Mesodermal cell (in vitro differentiated cells): Measurements from ENCODE around the gene SH3PXD2B.
A peak's percentile ranks its signal among the peaks of the same experiment; 100 is the strongest.
"Not testable (repeated sequence)": the region's sequence is repeated elsewhere in the genome, so short reads cannot be mapped to it uniquely, and the experiment has no call there.

Experiments used
- H3K27ac ChIP-seq: 2 replicates; pipeline ENCODE4 v1.7.0; 2013; ENCODE audit warnings: mild to moderate bottlenecking, low read depth, low read length, moderate library complexity; ENCODE audit not compliant: severe bottlenecking
- H3K36me3 ChIP-seq: 2 replicates; pipeline ENCODE4 v1.7.1; 2013; ENCODE audit warnings: mild to moderate bottlenecking, low read length, moderate library complexity; ENCODE audit not compliant: control insufficient read depth, insufficient read depth
- H3K4me1 ChIP-seq: one replicate; pipeline ENCODE4 v1.7.1; 2013; ENCODE audit warnings: mild to moderate bottlenecking, low read length; ENCODE audit not compliant: insufficient read depth, control insufficient read depth, poor library complexity, severe bottlenecking
- H3K4me3 ChIP-seq: 2 replicates; pipeline ENCODE4 v1.7.0; 2013; ENCODE audit warnings: low read length, control low read depth, mild to moderate bottlenecking; ENCODE audit not compliant: insufficient read depth, poor library complexity, severe bottlenecking; ENCODE audit errors: extremely low read depth
- H3K9me3 ChIP-seq: 2 replicates; pipeline ENCODE4 v1.7.1; 2013; ENCODE audit warnings: mild to moderate bottlenecking, low read length, moderate library complexity; ENCODE audit not compliant: control insufficient read depth
- WGBS, 2 experiments: methylation state at CpG; one replicate each; pipeline ENCODE4 v1.1.5; 2013; ENCODE audit warnings: missing lambda C conversion rate in 2 of 2; ENCODE audit not compliant: insufficient coverage in 2 of 2; 5-methylcytosine and 5-hydroxymethylcytosine counted together

The SH3PXD2B gene

GRCh38 chr5:172415362-172416275 is 38.7 kb downstream of the SH3PXD2B start:
- no peak overlapping the region for H3K4me3 ChIP-seq
- no peak overlapping the region for H3K27ac ChIP-seq
- H3K36me3 ChIP-seq = peaks cover 75% of the 10 kb centered on the region
- 95 to 98% methylated on average over 10 of the region's 13 CpGs for WGBS, 2 experiments
- H3K4me1 ChIP-seq = peaks cover 26% of the 10 kb centered on the region
- no peaks in the 10 kb centered on the region for H3K9me3 ChIP-seq

- WGBS, 2 experiments = 95% methylated on average over 11 to 13 of the region's 13 CpGs
- peaks cover 26% of the 10 kb centered on the region for H3K4me1 ChIP-seq
- H3K27ac ChIP-seq = no peak overlapping the region
- H3K36me3 ChIP-seq = peaks cover 75% of the 10 kb centered on the region
- H3K9me3 ChIP-seq = no peaks in the 10 kb centered on the region
- no peak overlapping the region for H3K4me3 ChIP-seq
Observed at GRCh38 chr5:172414531-172415361, 39.6 kb downstream of the SH3PXD2B start.

DNA sequence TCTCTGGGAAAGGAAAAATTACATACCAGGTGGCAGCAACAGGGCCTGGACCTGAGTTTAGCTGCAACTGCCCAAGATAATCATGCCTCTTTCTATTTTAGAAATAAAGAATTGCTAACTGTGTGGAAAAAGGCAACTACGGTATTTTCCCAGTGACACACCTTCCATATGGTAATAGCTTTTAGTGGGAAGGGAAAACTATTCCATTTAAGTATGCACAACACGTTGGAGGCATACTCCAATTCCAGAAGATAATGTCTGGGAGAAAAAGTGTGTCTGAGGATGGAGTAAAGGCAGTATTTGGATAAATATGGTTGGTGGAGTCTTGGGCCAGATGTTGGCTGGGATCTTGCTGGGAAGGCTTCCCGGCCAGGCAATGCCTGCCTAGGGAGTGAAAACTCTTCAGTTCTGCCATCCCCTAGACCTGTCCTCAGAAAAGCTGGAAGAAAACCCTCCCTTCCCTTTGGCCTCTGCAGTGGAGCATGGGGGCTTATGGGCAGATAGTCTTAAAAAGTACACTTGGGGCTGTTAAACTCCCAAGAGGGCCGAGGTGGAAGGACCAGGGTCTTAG is 40.6 kb downstream of the SH3PXD2B start:
- Histone ChIP-seq H3K36me3 (peaks cover 64% of the 10 kb centered on the region), H3K4me3 (no peak overlapping the region), H3K27ac (no peak overlapping the region), H3K4me1 (peaks cover 15% of the 10 kb centered on the region), H3K9me3 (no peaks in the 10 kb centered on the region)
- 84 to 90% methylated on average over 1 to 3 of the region's 4 CpGs for WGBS, 2 experiments

DNA sequence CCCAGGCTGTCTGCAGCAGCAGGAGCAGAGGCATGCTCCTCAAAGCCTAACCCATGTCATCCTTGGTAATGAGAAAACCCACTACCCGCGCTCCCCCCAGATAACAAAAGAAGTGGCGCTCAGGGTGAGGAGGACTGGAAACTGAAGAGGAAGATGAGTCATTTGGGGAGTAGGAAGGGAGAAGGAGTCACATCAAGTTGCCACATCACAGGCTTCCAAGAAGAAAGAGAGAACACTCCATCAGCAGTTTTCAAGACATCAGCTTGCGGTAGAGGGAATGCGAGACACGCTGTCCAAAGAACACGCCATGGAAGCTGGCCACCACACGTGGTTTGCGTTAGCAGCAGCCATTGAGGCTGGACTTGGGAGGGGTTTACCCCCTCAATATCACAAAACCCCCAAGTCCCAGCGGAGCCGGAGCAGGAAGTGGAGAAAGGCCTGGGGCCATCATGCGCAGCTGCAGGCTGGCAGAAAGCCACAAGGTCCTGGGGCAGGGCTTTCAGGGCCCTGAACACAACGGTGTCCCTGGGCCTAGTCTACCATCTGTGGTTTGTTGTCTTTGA is 41.5 kb downstream of the SH3PXD2B start:
- peaks cover 55% of the 10 kb centered on the region for H3K36me3 ChIP-seq
- no peak overlapping the region for H3K4me3 ChIP-seq
- H3K27ac ChIP-seq = peak overlapping the region; percentile 75
- H3K4me1 ChIP-seq = peaks cover 18% of the 10 kb centered on the region
- H3K9me3 ChIP-seq = no peaks in the 10 kb centered on the region
- 93 to 98% methylated on average over 9 to 11 of the region's 13 CpGs for WGBS, 2 experiments

GRCh38 chr5:172411484-172412072 is 42.7 kb downstream of the SH3PXD2B start:
- peaks cover 21% of the 10 kb centered on the region for H3K4me1 ChIP-seq
- no peaks in the 10 kb centered on the region for H3K9me3 ChIP-seq
- H3K27ac ChIP-seq = peak overlapping the region; percentile 16
- H3K4me3 ChIP-seq = no peak overlapping the region
- 96 to 98% methylated on average over 5 of the region's 7 CpGs for WGBS, 2 experiments
- H3K36me3 ChIP-seq = peaks cover 55% of the 10 kb centered on the region

GRCh38 chr5:172410662-172411483 is 43.5 kb downstream of the SH3PXD2B start:
- Histone ChIP-seq H3K4me3 (no peak overlapping the region), H3K9me3 (no peaks in the 10 kb centered on the region), H3K27ac (no peak overlapping the region)

GRCh38 chr5:172410160-172410559 is 44.2 kb downstream of the SH3PXD2B start:
- no peak overlapping the region for H3K27ac ChIP-seq

More at GRCh38 chr5:172410662-172411483, 43.5 kb downstream of the SH3PXD2B start:
- peaks cover 21% of the 10 kb centered on the region for H3K4me1 ChIP-seq
- whole genome bisulfite sequencing, 2 experiments = 94 to 100% methylated on average over 2 of the region's 5 CpGs
- peaks cover 58% of the 10 kb centered on the region for H3K36me3 ChIP-seq

DNA sequence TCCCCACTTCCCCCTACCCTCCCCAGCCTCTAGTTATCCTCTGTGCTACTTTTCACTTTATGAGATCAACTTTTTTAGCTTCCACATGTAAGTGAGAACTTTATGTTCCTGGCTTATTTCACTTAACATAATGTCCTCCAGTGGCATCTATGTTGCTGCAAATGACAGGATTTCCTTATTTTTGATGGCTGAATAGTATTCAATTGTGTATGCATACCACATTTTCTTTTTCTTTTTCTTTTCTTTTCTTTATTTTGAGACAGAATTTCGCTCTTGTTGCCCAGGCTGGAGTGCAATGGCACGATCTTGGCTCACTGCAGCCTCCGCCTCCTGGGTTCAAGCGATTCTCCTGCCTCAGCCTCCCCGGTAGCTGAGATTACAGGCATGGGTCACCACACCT is 44.8 kb downstream of the SH3PXD2B start:
- not testable (repeated sequence) for H3K27ac ChIP-seq, H3K9me3 ChIP-seq, H3K4me3 ChIP-seq
- Histone ChIP-seq H3K4me1 (peaks cover 21% of the 10 kb centered on the region), H3K36me3 (peaks cover 60% of the 10 kb centered on the region)
- 98 to 100% methylated on average over 4 to 5 of the region's 5 CpGs for WGBS, 2 experiments

More at GRCh38 chr5:172410160-172410559, 44.2 kb downstream of the SH3PXD2B start:
- Histone ChIP-seq H3K4me1 (peaks cover 21% of the 10 kb centered on the region), H3K4me3 (no peak overlapping the region), H3K36me3 (peaks cover 60% of the 10 kb centered on the region), H3K9me3 (no peaks in the 10 kb centered on the region)
- no CpG with 5 or more reads among the region's 4 CpGs for WGBS, 2 experiments

- H3K4me1 ChIP-seq = peaks cover 18% of the 10 kb centered on the region
- WGBS, 2 experiments = 92 to 93% methylated on average over 8 to 9 of the region's 9 CpGs
Observed at GRCh38 chr5:172407822-172408221, 46.5 kb downstream of the SH3PXD2B start.

More at GRCh38 chr5:172407822-172408221, 46.5 kb downstream of the SH3PXD2B start:
- peaks cover 76% of the 10 kb centered on the region for H3K36me3 ChIP-seq
- no peak overlapping the region for H3K4me3 ChIP-seq
- H3K9me3 ChIP-seq = peaks cover under 1% of the 10 kb centered on the region
- no peak overlapping the region for H3K27ac ChIP-seq
